Nephron (organoid): ENCODE measurements around the gene SNX6.
"Not testable (repeated sequence)": the region's sequence is repeated elsewhere in the genome, so short reads cannot be mapped to it uniquely, and the experiment has no call there.

Experiments used
- H3K27ac Mint-ChIP-seq, 3 experiments: 2 replicates each; pipeline ENCODE4 v1.8.0; 2020; ENCODE audit warnings: mixed read lengths in 3 of 3, mild to moderate bottlenecking in 2 of 3, moderate library complexity in 1 of 3
- H3K27me3 Mint-ChIP-seq: 2 replicates; pipeline ENCODE4 v1.8.0; 2021; ENCODE audit warnings: low read depth, mild to moderate bottlenecking, moderate library complexity, mixed read lengths
- H3K36me3 Mint-ChIP-seq: 2 replicates; pipeline ENCODE4 v1.8.0; 2020; ENCODE audit warnings: low read depth, mixed read lengths
- H3K4me1 Mint-ChIP-seq: 2 replicates; pipeline ENCODE4 v1.8.0; 2020; ENCODE audit warnings: mixed read lengths
- H3K4me3 Mint-ChIP-seq, 3 experiments: 2 replicates each; pipeline ENCODE4 v1.8.0; 2020; ENCODE audit warnings: mild to moderate bottlenecking in 3 of 3, mixed read lengths in 3 of 3, moderate library complexity in 2 of 3
- H3K9me3 Mint-ChIP-seq: 2 replicates; pipeline ENCODE4 v1.8.0; 2020; ENCODE audit warnings: mixed read lengths
- TF ChIP-seq, protein P1 (sequence below), 3 experiments: fragments of 200-600 bp; sonication (generic); IDR thresholded peaks; one replicate each; pipeline ENCODE4 v1.5.0; 2021; ENCODE audit warnings: antibody characterized with exemption in 3 of 3; ENCODE audit not compliant: unreplicated experiment in 3 of 3

SNX6 gene

DNA sequence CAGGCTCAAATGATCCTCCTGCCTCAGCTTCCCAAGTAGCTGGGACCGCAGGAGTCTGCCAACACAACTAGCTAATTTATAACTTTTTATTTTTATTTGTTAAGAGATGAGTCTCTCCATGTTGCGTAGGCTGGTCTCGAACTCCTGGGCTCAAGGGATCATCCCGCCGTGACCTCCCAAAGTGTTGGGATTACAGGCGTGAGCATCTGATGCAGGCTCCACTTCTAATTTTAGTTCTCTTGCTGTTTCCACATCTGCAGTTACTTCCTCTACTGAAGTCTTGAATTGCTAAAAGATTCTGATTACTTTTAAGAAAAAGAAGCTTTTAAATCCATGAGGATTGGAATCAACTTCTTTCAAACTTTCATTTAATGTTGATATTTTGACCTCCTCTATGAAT lies 13.4 kb upstream of the SNX6 start:
- Mint-ChIP-seq H3K27me3 (no peaks in the 10 kb centered on the region), H3K27ac (no peak overlapping the region), H3K36me3 (no peaks in the 10 kb centered on the region), H3K4me3 (no peak overlapping the region), H3K4me1 (peaks cover 9% of the 10 kb centered on the region), H3K9me3 (no peaks in the 10 kb centered on the region)
- TF ChIP-seq, protein P1, sequence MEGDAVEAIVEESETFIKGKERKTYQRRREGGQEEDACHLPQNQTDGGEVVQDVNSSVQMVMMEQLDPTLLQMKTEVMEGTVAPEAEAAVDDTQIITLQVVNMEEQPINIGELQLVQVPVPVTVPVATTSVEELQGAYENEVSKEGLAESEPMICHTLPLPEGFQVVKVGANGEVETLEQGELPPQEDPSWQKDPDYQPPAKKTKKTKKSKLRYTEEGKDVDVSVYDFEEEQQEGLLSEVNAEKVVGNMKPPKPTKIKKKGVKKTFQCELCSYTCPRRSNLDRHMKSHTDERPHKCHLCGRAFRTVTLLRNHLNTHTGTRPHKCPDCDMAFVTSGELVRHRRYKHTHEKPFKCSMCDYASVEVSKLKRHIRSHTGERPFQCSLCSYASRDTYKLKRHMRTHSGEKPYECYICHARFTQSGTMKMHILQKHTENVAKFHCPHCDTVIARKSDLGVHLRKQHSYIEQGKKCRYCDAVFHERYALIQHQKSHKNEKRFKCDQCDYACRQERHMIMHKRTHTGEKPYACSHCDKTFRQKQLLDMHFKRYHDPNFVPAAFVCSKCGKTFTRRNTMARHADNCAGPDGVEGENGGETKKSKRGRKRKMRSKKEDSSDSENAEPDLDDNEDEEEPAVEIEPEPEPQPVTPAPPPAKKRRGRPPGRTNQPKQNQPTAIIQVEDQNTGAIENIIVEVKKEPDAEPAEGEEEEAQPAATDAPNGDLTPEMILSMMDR (IDR thresholded peaks at IDR 0.05; ENCODE audit: unreplicated experiment in 3 of 3), result no peak

GRCh38 chr14:34642595-34642994 lies 12.6 kb upstream of the SNX6 start:
- Mint-ChIP-seq H3K36me3 (no peaks in the 10 kb centered on the region), H3K4me1 (peaks cover 9% of the 10 kb centered on the region), H3K9me3 (no peaks in the 10 kb centered on the region), H3K27me3 (no peaks in the 10 kb centered on the region), H3K4me3 (no peak overlapping the region), H3K27ac (peak overlapping the region in 1 of 3 experiments; percentile 76)
- TF ChIP-seq, protein P1 (IDR thresholded peaks at IDR 0.05; ENCODE audit: unreplicated experiment in 3 of 3), result no peak

GRCh38 chr14:34640826-34641225 lies 10.9 kb upstream of the SNX6 start:
- Mint-ChIP-seq H3K36me3 (no peaks in the 10 kb centered on the region), H3K4me3 (no peak overlapping the region), H3K27ac (peak overlapping the region; percentile 45 to 74 (median 52)), H3K9me3 (peaks cover 2% of the 10 kb centered on the region), H3K27me3 (no peaks in the 10 kb centered on the region), H3K4me1 (peaks cover 9% of the 10 kb centered on the region)
- TF ChIP-seq, protein P1 (IDR thresholded peaks at IDR 0.05; ENCODE audit: unreplicated experiment in 3 of 3), result no peak

- not testable (repeated sequence) for H3K9me3 Mint-ChIP-seq, H3K36me3 Mint-ChIP-seq
- H3K4me3 Mint-ChIP-seq, result peak overlapping the region in 2 of 3 experiments; percentile 29 to 45
Measured at GRCh38 chr14:34634360-34634771, 4.4 kb upstream of the SNX6 start.

DNA sequence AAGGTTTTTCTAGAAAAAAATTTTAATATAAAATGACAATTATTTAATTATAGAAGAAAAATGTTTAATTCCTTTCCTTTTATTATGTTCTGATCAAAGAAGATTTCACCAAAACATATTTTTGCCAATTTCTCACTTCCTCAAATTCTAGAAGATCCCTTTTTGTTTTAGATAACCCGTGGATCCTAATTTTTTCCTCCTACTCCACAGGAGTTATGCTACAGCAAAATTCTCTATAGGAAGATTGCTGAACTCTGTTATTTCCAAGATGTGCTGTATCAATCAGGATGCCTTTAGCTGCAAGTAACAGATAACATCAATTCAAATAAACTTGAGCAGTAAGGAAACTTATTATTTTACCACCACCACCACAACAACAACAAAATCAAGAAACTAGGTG lies 3.8 kb upstream of the SNX6 start:
- H3K36me3 Mint-ChIP-seq, result no peaks in the 10 kb centered on the region

More at GRCh38 chr14:34634360-34634771, 4.4 kb upstream of the SNX6 start:
- not testable (repeated sequence) for H3K27me3 Mint-ChIP-seq, H3K27ac Mint-ChIP-seq, H3K4me1 Mint-ChIP-seq

GRCh38 chr14:34632411-34632978 lies 2.5 kb upstream of the SNX6 start:
- H3K4me3 Mint-ChIP-seq, result peak overlapping the region; percentile 31 to 49 (median 42)
- no peaks in the 10 kb centered on the region for H3K27me3 Mint-ChIP-seq
- H3K36me3 Mint-ChIP-seq, result no peaks in the 10 kb centered on the region
- H3K27ac Mint-ChIP-seq, result no peak overlapping the region
- TF ChIP-seq, protein P1 (IDR thresholded peaks at IDR 0.05; ENCODE audit: unreplicated experiment in 3 of 3), result no peak
- H3K4me1 Mint-ChIP-seq, result peaks cover 7% of the 10 kb centered on the region
- peaks cover 5% of the 10 kb centered on the region for H3K9me3 Mint-ChIP-seq

More for the DNA sequence above, 3.8 kb upstream of the SNX6 start:
- H3K4me1 Mint-ChIP-seq, result peaks cover 4% of the 10 kb centered on the region
- no peak overlapping the region for H3K4me3 Mint-ChIP-seq
- TF ChIP-seq, protein P1 (IDR thresholded peaks at IDR 0.05; ENCODE audit: unreplicated experiment in 3 of 3), result no peak
- peaks cover 5% of the 10 kb centered on the region for H3K9me3 Mint-ChIP-seq
- no peak overlapping the region for H3K27ac Mint-ChIP-seq
- H3K27me3 Mint-ChIP-seq, result no peaks in the 10 kb centered on the region
